GM21619 (cell line): ENCODE results near the gene KLHDC8A.
"Not testable (repeated sequence)": the region's sequence is repeated elsewhere in the genome, so short reads cannot be mapped to it uniquely, and the experiment has no call there.

Source experiments
- ATAC-seq: cut with Tn5 transposase; IDR thresholded peaks from one replicate; pipeline ENCODE4 v1.9.1; 2021; ENCODE audit not compliant: unreplicated experiment

Gene KLHDC8A

GRCh38 chr1:205371871-205372660 lies 15.3 kb upstream of the KLHDC8A start:
- ATAC-seq, result no peak

- ATAC-seq, result no peak
Measured at GRCh38 chr1:205370780-205371179, 14.1 kb upstream of the KLHDC8A start.

GRCh38 chr1:205369701-205370123 lies 13.0 kb upstream of the KLHDC8A start:
- ATAC-seq, result no peak

GRCh38 chr1:205368478-205368877 lies 11.8 kb upstream of the KLHDC8A start:
- ATAC-seq, result no peak

- no peak for ATAC-seq
Measured at GRCh38 chr1:205365945-205366463, 9.3 kb upstream of the KLHDC8A start.

GRCh38 chr1:205365086-205365485 lies 8.4 kb upstream of the KLHDC8A start:
- not testable (repeated sequence) for ATAC-seq

- ATAC-seq, result no peak
Measured at GRCh38 chr1:205360891-205361290, 4.2 kb upstream of the KLHDC8A start.

- ATAC-seq, result no peak
Measured at GRCh38 chr1:205359771-205360565, 3.2 kb upstream of the KLHDC8A start.

- ATAC-seq, result no peak
Measured at GRCh38 chr1:205358579-205358978, 1.9 kb upstream of the KLHDC8A start.

- no peak for ATAC-seq
Measured at GRCh38 chr1:205357567-205357966, 845 bp upstream of the KLHDC8A start.

GRCh38 chr1:205355075-205355453 lies 1.7 kb downstream of the KLHDC8A start:
- no peak for ATAC-seq

GRCh38 chr1:205354259-205355074 lies 2.3 kb downstream of the KLHDC8A start:
- ATAC-seq, result no peak

GRCh38 chr1:205353612-205354011 lies 3.1 kb downstream of the KLHDC8A start:
- ATAC-seq, result no peak

- no peak for ATAC-seq
Measured at GRCh38 chr1:205353191-205353590, 3.5 kb downstream of the KLHDC8A start.

GRCh38 chr1:205351984-205352713 lies 4.6 kb downstream of the KLHDC8A start:
- ATAC-seq, result no peak

GRCh38 chr1:205350691-205351141 lies 6.0 kb downstream of the KLHDC8A start:
- no peak for ATAC-seq

- ATAC-seq, result no peak
Measured at GRCh38 chr1:205350124-205350523, 6.6 kb downstream of the KLHDC8A start.

- ATAC-seq, result no peak
Measured at GRCh38 chr1:205348554-205349487, 7.9 kb downstream of the KLHDC8A start.

- ATAC-seq, result no peak
Measured at GRCh38 chr1:205346956-205347574, 9.7 kb downstream of the KLHDC8A start.
